Heart right ventricle (tissue), 16 donors: Measurements from ENCODE around the gene SOD3. TPM values are rescaled to one million over a fixed set of nuclear protein-coding genes. Genes with fewer than 3 reads are reported as not detected.

ENCODE experiments used
- ATAC-seq, 8 donors: fragments of 200-7000 bp; cut with Tn5 transposase; one replicate each; pipeline ENCODE4 v1.9.1; 2020; ENCODE audit warnings: mild to moderate bottlenecking in 8 of 8, moderate library complexity in 8 of 8, moderate number of reproducible peaks in 1 of 8
- DNase-seq, 2 donors: peaks; one replicate each; pipeline ENCODE4 v3.0.0-alpha.2; 2020
- H3K27ac ChIP-seq, 10 donors: fragments of 200-600 bp; sonication (generic) in 2 of 10; one replicate each; pipeline versions ENCODE4 v1.5.0 to v1.8.0; 2020 to 2022; ENCODE audit warnings: mild to moderate bottlenecking in 3 of 10
- H3K27me3 ChIP-seq, 7 donors: fragments of 200-600 bp; one replicate each; pipeline ENCODE4 v1.8.0; 2021 to 2022; ENCODE audit warnings: mild to moderate bottlenecking in 2 of 7
- H3K36me3 ChIP-seq, 9 donors: fragments of 200-600 bp; sonication (generic) in 1 of 9; one replicate each; pipeline versions ENCODE4 v1.5.0 to v1.8.0; 2020 to 2022; ENCODE audit warnings: mild to moderate bottlenecking in 2 of 9
- H3K4me1 ChIP-seq, 9 donors: fragments of 200-600 bp; sonication (generic) in 1 of 9; one replicate each; pipeline versions ENCODE4 v1.5.0 to v1.8.0; 2020 to 2022; ENCODE audit warnings: mild to moderate bottlenecking in 4 of 9
- H3K4me3 ChIP-seq, 10 donors: fragments of 200-600 bp; sonication (generic) in 2 of 10; one replicate each; pipeline versions ENCODE4 v1.5.0 to v1.8.0; 2020 to 2022; ENCODE audit warnings: mild to moderate bottlenecking in 7 of 10, moderate library complexity in 2 of 10
- H3K9me3 ChIP-seq, 11 donors: fragments of 200-600 bp in 10 of 11; sonication (generic) in 2 of 11; one replicate each; pipeline versions ENCODE4 v1.5.0 to v1.8.0; 2013 to 2022; ENCODE audit warnings: mild to moderate bottlenecking in 2 of 11, control low read depth in 1 of 11, moderate library complexity in 1 of 11
- CTCF ChIP-seq, 9 donors: fragments of 200-600 bp; sonication (generic) in 2 of 9; IDR thresholded peaks; one replicate each; pipeline versions ENCODE4 v1.5.0 to v1.8.0; 2021 to 2022; ENCODE audit warnings: antibody characterized with exemption in 9 of 9, mild to moderate bottlenecking in 5 of 9, moderate library complexity in 1 of 9
- WGBS, 2 donors: extraction: QIAGEN DNeasy Blood & Tissue Kit; methylation state at CpG; one replicate each; pipeline ENCODE4 v1.1.7; 2013; ENCODE audit warnings: inconsistent platforms in 1 of 2; 5-methylcytosine and 5-hydroxymethylcytosine counted together
- intact Hi-C, 10 donors: fragments of 100-400 bp; cut with DNase I; formaldehyde crosslinking; loops; one replicate each; pipeline versions ENCODE4 v1.11.1 to v1.14.2; 2022
- polyA plus RNA-seq, 2 donors: library from polyadenylated mRNA; stranded (reverse); fragments of 200-250 nt; gene quantifications; one replicate each; pipeline ENCODE4 v1.2.3, GENCODE V29; 2013
- total RNA-seq, 10 donors: library from RNA; stranded (reverse); fragmentation: NEBNext Ultra II Directional in 3 of 10; extraction: Animal tissue kit (Norgen Biotek cat#: 25700) in 3 of 10; gene quantifications; one replicate each; pipeline versions ENCODE4 v1.2.1 to v1.2.4, GENCODE V29; 2021 to 2023
- donor health status: Arrhythmogenic right ventricular cardiomyopathy.
- donor health status: ischemic (EF 13 %, LVEDD 7.1; RV severe dilation, severe dysfunction).
- donor health status: healthy with polysubstance abuse.
- donor health status: DM: no; HTN: yes; CAD: no.
- donor health status: DM: no; HTN: no; CAD: no.
- donor health status: ischemic (EF 25% LVEDD 6.9; RV normal size, moderate dysfunction).
- donor health status: ischemic (EF 25% LVEDD 5.7; RV mildly dilated, moderate dysfunction).
- donor health status: healthy.
- donor health status: DM: yes; HTN: yes; CAD: no.
- donor health status: Ischemic cardiomyopathy.
- donor health status: ischemic (EF 35%, LVEDD 5.7; RV mildly dilated, moderate dysfunction).
- donor health status: nonischemic (EF 11% LVEDD 7.7; RV severe dilation, severe dysfunction).
- donor health status: DM: yes; HTN: yes; CAD: no.
- donor health status: PGD.
- donor health status: ischemic (EF 29% LVEDD 5.4; RV normal size, mild dysfunction).
- donor health status: nonischemic (EF 23%, LVEDD 6.1; RV moderate dilation, normal function).

SOD3 gene
- total and polyA plus RNA-seq, 12 donors: 15.1 to 118 (median 52.4) TPM

DNA sequence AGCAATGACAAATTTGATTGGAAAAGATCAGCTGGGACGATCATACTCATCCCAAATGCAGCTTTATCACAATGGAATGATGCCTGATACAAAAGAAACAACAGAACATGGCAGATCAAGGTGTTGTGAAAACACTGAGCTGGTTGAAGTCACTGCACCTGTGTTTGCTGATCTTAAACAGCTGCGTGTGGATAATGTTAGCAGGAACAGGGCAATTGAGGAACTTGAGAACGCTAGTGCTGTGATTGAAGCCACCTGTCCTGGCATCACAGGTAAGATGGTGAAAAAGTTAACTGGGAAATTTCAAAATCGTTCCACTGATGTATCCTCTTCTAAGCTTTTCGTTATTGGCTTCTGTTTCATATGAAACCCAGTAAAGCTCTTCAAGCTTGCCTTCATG lies 27.4 kb upstream of the SOD3 start:
- Histone ChIP-seq H3K9me3 (peaks cover 0 to 7% (median 0%) of the 10 kb centered on the region in 11 donors), H3K27ac (no peak overlapping the region), H3K36me3 (no peaks in the 10 kb centered on the region), H3K27me3 (no peaks in the 10 kb centered on the region), H3K4me3 (no peak overlapping the region), H3K4me1 (peaks cover 0 to 17% (median 0%) of the 10 kb centered on the region in 9 donors)
- WGBS, 2 donors: 84 to 85% methylated on average over 5 of the region's 5 CpGs
- TF ChIP-seq CTCF (IDR thresholded peaks at IDR 0.05): no peak
- ATAC-seq (no peak), DNase-seq (no peak)
- intact Hi-C loops: no loop called here

DNA sequence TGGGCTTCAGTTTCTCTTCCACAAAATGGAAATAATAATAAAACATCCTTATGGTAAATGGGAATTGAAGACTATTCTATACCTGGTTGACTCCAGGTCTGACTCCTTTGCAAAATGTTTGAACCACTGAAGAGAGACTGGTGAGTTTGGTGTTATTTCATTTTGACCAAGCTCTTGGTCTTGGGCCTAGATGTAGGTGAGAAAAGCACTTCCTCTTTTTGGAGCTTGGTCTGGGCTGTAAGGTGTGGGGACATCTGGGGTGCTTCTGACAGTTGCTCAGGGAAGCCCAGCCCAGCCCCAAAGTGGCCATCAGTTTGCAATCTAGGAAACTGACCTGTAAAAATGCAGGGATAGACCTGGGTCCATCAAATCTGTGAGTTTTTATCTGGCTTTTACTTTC lies 26.8 kb upstream of the SOD3 start:
- H3K4me1 ChIP-seq: peaks cover 0 to 17% (median 0%) of the 10 kb centered on the region in 9 donors
- H3K27me3 ChIP-seq: no peaks in the 10 kb centered on the region
- no peak overlapping the region for H3K27ac ChIP-seq
- peaks cover 0 to 7% (median 0%) of the 10 kb centered on the region in 11 donors for H3K9me3 ChIP-seq
- DNase-seq: no peak
- H3K36me3 ChIP-seq: no peaks in the 10 kb centered on the region
- no peak for ATAC-seq
- no peak for TF ChIP-seq CTCF (IDR thresholded peaks at IDR 0.05)
- intact Hi-C loops: no loop called here
- no peak overlapping the region for H3K4me3 ChIP-seq

DNA sequence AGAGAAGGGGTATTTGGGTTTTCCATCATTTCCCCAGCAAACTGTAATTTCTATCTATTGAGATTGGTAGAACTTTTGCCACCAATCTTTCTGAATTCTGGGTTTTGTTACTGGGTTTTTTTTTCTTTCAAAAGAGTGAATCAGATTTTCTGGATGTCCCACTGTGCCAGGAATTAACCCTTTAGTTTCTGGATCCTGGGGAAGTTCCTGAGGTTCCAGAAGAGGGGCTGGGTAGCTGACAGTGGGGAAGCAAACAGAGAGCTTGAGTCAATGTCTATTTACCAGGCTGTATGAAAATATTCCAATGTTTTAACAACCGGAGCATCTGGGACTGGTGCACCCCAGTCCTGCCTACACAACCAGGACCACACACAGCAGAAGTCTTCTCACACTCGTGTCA lies 25.8 kb upstream of the SOD3 start:
- ATAC-seq (no peak), DNase-seq (no peak)
- no peak overlapping the region for H3K4me3 ChIP-seq
- intact Hi-C loops: no loop called here
- peaks cover 0 to 7% (median 0%) of the 10 kb centered on the region in 11 donors for H3K9me3 ChIP-seq
- no peak for TF ChIP-seq CTCF (IDR thresholded peaks at IDR 0.05)
- no peaks in the 10 kb centered on the region for H3K36me3 ChIP-seq
- WGBS, 2 donors: 83 to 93% methylated on average over 2 of the region's 2 CpGs
- no peaks in the 10 kb centered on the region for H3K27me3 ChIP-seq
- H3K27ac ChIP-seq: no peak overlapping the region
- H3K4me1 ChIP-seq: peaks cover 0 to 10% (median 0%) of the 10 kb centered on the region in 9 donors

GRCh38 chr4:24770032-24770584 lies 25.3 kb upstream of the SOD3 start:
- H3K4me3 ChIP-seq: no peak overlapping the region
- DNase-seq: no peak
- H3K36me3 ChIP-seq: no peaks in the 10 kb centered on the region
- no peak overlapping the region for H3K27ac ChIP-seq
- H3K27me3 ChIP-seq: no peaks in the 10 kb centered on the region
- WGBS, 2 donors: 73 to 78% methylated on average over 3 of the region's 3 CpGs
- intact Hi-C loops: no loop called here
- TF ChIP-seq CTCF (IDR thresholded peaks at IDR 0.05): no peak
- peaks cover 0 to 10% (median 0%) of the 10 kb centered on the region in 9 donors for H3K4me1 ChIP-seq
- no peak for ATAC-seq
- H3K9me3 ChIP-seq: peaks cover 0 to 7% (median 0%) of the 10 kb centered on the region in 11 donors
